ENCODE measurements around the gene WDR90. TPM values are rescaled to one million over a fixed set of nuclear protein-coding genes. Genes with fewer than 3 reads are reported as not detected.

Gene WDR90
- total RNA-seq, 1 experiment from 2014 or later: 68.2 TPM

DNA sequence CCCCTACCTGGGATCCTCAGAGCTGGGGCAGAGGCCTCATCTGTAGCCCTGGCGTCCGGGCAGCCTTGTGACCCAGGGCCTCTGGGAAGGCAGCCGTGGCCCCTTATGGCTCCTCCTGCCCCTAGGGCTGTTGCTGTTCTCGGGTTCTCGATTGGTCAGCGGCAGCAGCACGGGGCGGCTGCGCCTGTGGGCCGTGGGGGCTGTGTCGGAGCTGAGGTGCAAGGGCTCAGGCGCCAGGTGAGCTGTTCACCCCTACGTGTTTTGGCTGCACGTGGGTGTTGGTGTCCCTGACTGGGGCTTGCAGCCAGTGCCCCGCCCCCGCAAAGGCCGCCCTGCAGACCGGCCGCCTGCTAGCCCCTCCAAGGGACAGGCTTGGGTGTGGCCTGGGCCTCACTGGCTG is 12.9 kb downstream of the WDR90 start:
- Histone ChIP-seq H2BK120ac (ENCODE audit: low read depth, low read length, poor library complexity, severe bottlenecking) (no peak overlapping the region), H4K5ac (ENCODE audit: insufficient read length, low read depth, low read length) (no peak overlapping the region), H3K4ac (ENCODE audit: low read depth, low read length) (no peak overlapping the region), H2BK12ac (ENCODE audit: insufficient read length, low read depth, low read length) (no peak overlapping the region), H3K79me2 (ENCODE audit: insufficient read depth, low read length) (no peaks in the 10 kb centered on the region), H3K18ac (ENCODE audit: insufficient read length, low read depth, low read length) (no peak overlapping the region), H2BK5ac (ENCODE audit: insufficient read length, low read length) (no peak overlapping the region), H3K27me3 (ENCODE audit: insufficient read depth, low read length) (no peaks in the 10 kb centered on the region), H3K9ac (ENCODE audit: extremely low read depth, insufficient read length, low read length) (no peak overlapping the region), H2AK5ac (ENCODE audit: insufficient read length, low read length) (no peak overlapping the region), H3K23me2 (ENCODE audit: insufficient read length, low read depth, low read length, poor library complexity, severe bottlenecking) (no peaks in the 10 kb centered on the region), H4K20me1 (ENCODE audit: control insufficient read depth, insufficient read depth, insufficient read length) (no peaks in the 10 kb centered on the region), H3K14ac (ENCODE audit: insufficient read depth, low read length) (no peak overlapping the region), H3T11ph (ENCODE audit: low read length) (no peak overlapping the region), H3K56ac (ENCODE audit: insufficient read length, low read depth, low read length) (no peak overlapping the region), H2BK15ac (ENCODE audit: low read depth, low read length) (no peak overlapping the region), H3K4me1 (ENCODE audit: insufficient read depth, low read length) (no peaks in the 10 kb centered on the region; the same call in 1 of the 2 replicates), H2BK20ac (ENCODE audit: low read depth, low read length, poor library complexity, severe bottlenecking) (no peak overlapping the region), H3K79me1 (ENCODE audit: insufficient read depth, low read depth, low read length, poor library complexity, severe bottlenecking) (no peaks in the 10 kb centered on the region), H3K23ac (ENCODE audit: insufficient read length, low read depth, low read length) (no peak overlapping the region), H4K91ac (ENCODE audit: insufficient read length, low read depth, low read length) (no peak overlapping the region), H2AFZ (ENCODE audit: low read length) (no peak overlapping the region), H3K27ac (ENCODE audit: insufficient read length, low read depth, low read length) (no peak overlapping the region), H3K9me3 (ENCODE audit: control insufficient read depth, low read depth, low read length) (no peaks in the 10 kb centered on the region), H4K8ac (replicated peaks; ENCODE audit: insufficient read length, low read depth, low read length) (no peak overlapping the region), H3K4me2 (ENCODE audit: insufficient read depth, insufficient read length, low read length) (no peak overlapping the region)
- no peaks in the 10 kb centered on the region for H3K9me3 Mint-ChIP-seq
- no peak overlapping the region for H3K27ac Mint-ChIP-seq
- DNase-seq: no peak
- TF ChIP-seq, protein P1, sequence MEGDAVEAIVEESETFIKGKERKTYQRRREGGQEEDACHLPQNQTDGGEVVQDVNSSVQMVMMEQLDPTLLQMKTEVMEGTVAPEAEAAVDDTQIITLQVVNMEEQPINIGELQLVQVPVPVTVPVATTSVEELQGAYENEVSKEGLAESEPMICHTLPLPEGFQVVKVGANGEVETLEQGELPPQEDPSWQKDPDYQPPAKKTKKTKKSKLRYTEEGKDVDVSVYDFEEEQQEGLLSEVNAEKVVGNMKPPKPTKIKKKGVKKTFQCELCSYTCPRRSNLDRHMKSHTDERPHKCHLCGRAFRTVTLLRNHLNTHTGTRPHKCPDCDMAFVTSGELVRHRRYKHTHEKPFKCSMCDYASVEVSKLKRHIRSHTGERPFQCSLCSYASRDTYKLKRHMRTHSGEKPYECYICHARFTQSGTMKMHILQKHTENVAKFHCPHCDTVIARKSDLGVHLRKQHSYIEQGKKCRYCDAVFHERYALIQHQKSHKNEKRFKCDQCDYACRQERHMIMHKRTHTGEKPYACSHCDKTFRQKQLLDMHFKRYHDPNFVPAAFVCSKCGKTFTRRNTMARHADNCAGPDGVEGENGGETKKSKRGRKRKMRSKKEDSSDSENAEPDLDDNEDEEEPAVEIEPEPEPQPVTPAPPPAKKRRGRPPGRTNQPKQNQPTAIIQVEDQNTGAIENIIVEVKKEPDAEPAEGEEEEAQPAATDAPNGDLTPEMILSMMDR (conservative IDR thresholded peaks at IDR 0.05): no peak
- H3K4me1 Mint-ChIP-seq: peaks cover 0 to 5% of the 10 kb centered on the region in 2 experiments; a peak in 2 of 4 replicates
- no CpG with 5 or more reads among the region's 19 CpGs for WGBS (ENCODE audit: extremely low coverage, insufficient read length, low lambda C conversion rate)
- peaks cover 2 to 13% (median 8%) of the 10 kb centered on the region in 3 experiments; a peak in 5 of 7 replicates for H3K36me3 Mint-ChIP-seq (ENCODE audit: insufficient read depth in 1 of 3, low read depth in 3 of 3)
- no peak overlapping the region for H3K4me3 Mint-ChIP-seq
- H3K27me3 Mint-ChIP-seq (ENCODE audit: low read depth): no peaks in the 10 kb centered on the region
